Measurements from ENCODE around the gene DDR1. TPM values are rescaled to one million over a fixed set of nuclear protein-coding genes. Genes with fewer than 3 reads are reported as not detected.

The DDR1 gene
- total RNA-seq, 1 experiment from 2014 or later = 115 TPM

- ChIA-PET CTCF (no interaction called here), POLR2A (no interaction called here)
- Mint-ChIP-seq H3K27me3 (ENCODE audit: insufficient read depth, unreplicated experiment) (no peaks in the 10 kb centered on the region), H3K36me3 (ENCODE audit: insufficient read depth, unreplicated experiment) (no peaks in the 10 kb centered on the region), H3K4me1 (ENCODE audit: low read depth, unreplicated experiment) (peaks cover 10% of the 10 kb centered on the region), H3K4me3 (ENCODE audit: unreplicated experiment) (no peak overlapping the region), H3K27ac (ENCODE audit: unreplicated experiment) (no peak overlapping the region), H3K9me3 (ENCODE audit: unreplicated experiment) (peaks cover 25% of the 10 kb centered on the region)
- Histone ChIP-seq H3K27me3 (replicated peaks; ENCODE audit: control insufficient read depth, insufficient read depth, low read length) (no peaks in the 10 kb centered on the region), H3K9me3 (no peaks in the 10 kb centered on the region), H3K4me3 (ENCODE audit: low read depth, low read length) (no peak overlapping the region), H3K36me3 (ENCODE audit: control insufficient read depth, insufficient read depth, low read length) (no peaks in the 10 kb centered on the region), H3K4me1 (peaks cover 9% of the 10 kb centered on the region)
- intact Hi-C loops (cut with micrococcal nuclease; ENCODE audit: unreplicated experiment) = no loop called here
- DNase-seq = no peak
- no TSS peak for BruUV-seq (replicated peaks)
- no peak for TF ChIP-seq CTCF (IDR thresholded peaks at IDR 0.05; ENCODE audit: insufficient read depth in 1 of 2, low read depth in 1 of 2, low read length in 1 of 2, severe bottlenecking in 1 of 2, unreplicated experiment in 1 of 2)
Measured at GRCh38 chr6:30947231-30947630, 62.9 kb downstream of the DDR1 start.

- no peak for DNase-seq
- H3K36me3 ChIP-seq (ENCODE audit: control insufficient read depth, insufficient read depth, low read length) = no peaks in the 10 kb centered on the region
- ChIA-PET POLR2A (no interaction called here), CTCF (no interaction called here)
- no peak overlapping the region for H3K4me3 Mint-ChIP-seq (ENCODE audit: unreplicated experiment)
- intact Hi-C loops (cut with micrococcal nuclease; ENCODE audit: unreplicated experiment) = no loop called here
- no peaks in the 10 kb centered on the region for H3K9me3 ChIP-seq
- no peaks in the 10 kb centered on the region for H3K36me3 Mint-ChIP-seq (ENCODE audit: insufficient read depth, unreplicated experiment)
- H3K4me1 Mint-ChIP-seq (ENCODE audit: low read depth, unreplicated experiment) = no peaks in the 10 kb centered on the region
- H3K27ac Mint-ChIP-seq (ENCODE audit: unreplicated experiment) = no peak overlapping the region
- no TSS peak for BruUV-seq (replicated peaks)
- no peak for TF ChIP-seq CTCF (IDR thresholded peaks at IDR 0.05; ENCODE audit: insufficient read depth in 1 of 2, low read depth in 1 of 2, low read length in 1 of 2, severe bottlenecking in 1 of 2, unreplicated experiment in 1 of 2)
- H3K27me3 Mint-ChIP-seq (ENCODE audit: insufficient read depth, unreplicated experiment) = no peaks in the 10 kb centered on the region
- peaks cover 31% of the 10 kb centered on the region for H3K9me3 Mint-ChIP-seq (ENCODE audit: unreplicated experiment)
- no peak overlapping the region for H3K4me3 ChIP-seq (ENCODE audit: low read depth, low read length)
- no peaks in the 10 kb centered on the region for H3K27me3 ChIP-seq (replicated peaks; ENCODE audit: control insufficient read depth, insufficient read depth, low read length)
- H3K4me1 ChIP-seq = no peaks in the 10 kb centered on the region
Measured at GRCh38 chr6:30948811-30949210, 64.5 kb downstream of the DDR1 start.

Small RNA genes lying within 50 kb of the gene (microRNA-seq; reads per million reads assigned to microRNA genes)
- 5.9 reads per million, percentile 37 among the genes with 10 or more reads in this experiment for gene MIR4640

Other genes with a start within 250 kb of the DDR1 start
- 25.4 and 25.7 TPM in 2 replicates for gene C6orf136, start 237.4 kb upstream of the DDR1 start, total RNA-seq (2022)
- 36.6 and 40.6 TPM in 2 replicates for gene DHX16, start 211.5 kb upstream of the DDR1 start, total RNA-seq (2022)
- gene PPP1R18, start 197.9 kb upstream of the DDR1 start, total RNA-seq (2022) = 6.6 and 9.7 TPM in 2 replicates
- 31.7 and 32.1 TPM in 2 replicates for gene NRM, start 193.5 kb upstream of the DDR1 start, total RNA-seq (2022)
- 46.6 and 48.6 TPM in 2 replicates for gene MDC1, start 167.2 kb upstream of the DDR1 start, total RNA-seq (2022)
- 742 and 788 TPM in 2 replicates for gene TUBB, start 164.2 kb upstream of the DDR1 start, total RNA-seq (2022)
- gene FLOT1, start 141.8 kb upstream of the DDR1 start, total RNA-seq (2022) = 101 and 113 TPM in 2 replicates
- gene IER3, start 140.0 kb upstream of the DDR1 start, total RNA-seq (2022) = 13.0 and 17.4 TPM in 2 replicates
- gene GTF2H4, start 23.7 kb downstream of the DDR1 start, total RNA-seq (2022) = 40.6 and 43.6 TPM in 2 replicates
- 32.1 and 37.5 TPM in 2 replicates for gene VARS2, start 29.7 kb downstream of the DDR1 start, total RNA-seq (2022)
- gene SFTA2, start 47.7 kb downstream of the DDR1 start, total RNA-seq (2022) = 6.6 and 9.6 TPM in 2 replicates
- 0.16 TPM in 1 of 2 replicates, not detected in the other for gene MUCL3, start 56.5 kb downstream of the DDR1 start, total RNA-seq (2022)
- not detected in 2 replicates for gene MUC21, start 99.2 kb downstream of the DDR1 start, total RNA-seq (2022)
- gene MUC22, start 126.0 kb downstream of the DDR1 start, total RNA-seq (2022) = not detected in 2 replicates
- not detected in 2 replicates for gene C6orf15, start 228.1 kb downstream of the DDR1 start, total RNA-seq (2022)
- 0.75 and 0.88 TPM in 2 replicates for gene PSORS1C1, start 230.3 kb downstream of the DDR1 start, total RNA-seq (2022)
- gene CDSN, start 235.9 kb downstream of the DDR1 start, total RNA-seq (2022) = not detected in 2 replicates

All from Caco-2 (cell line).